Measurements from ENCODE around the gene FAM131A.

DNA sequence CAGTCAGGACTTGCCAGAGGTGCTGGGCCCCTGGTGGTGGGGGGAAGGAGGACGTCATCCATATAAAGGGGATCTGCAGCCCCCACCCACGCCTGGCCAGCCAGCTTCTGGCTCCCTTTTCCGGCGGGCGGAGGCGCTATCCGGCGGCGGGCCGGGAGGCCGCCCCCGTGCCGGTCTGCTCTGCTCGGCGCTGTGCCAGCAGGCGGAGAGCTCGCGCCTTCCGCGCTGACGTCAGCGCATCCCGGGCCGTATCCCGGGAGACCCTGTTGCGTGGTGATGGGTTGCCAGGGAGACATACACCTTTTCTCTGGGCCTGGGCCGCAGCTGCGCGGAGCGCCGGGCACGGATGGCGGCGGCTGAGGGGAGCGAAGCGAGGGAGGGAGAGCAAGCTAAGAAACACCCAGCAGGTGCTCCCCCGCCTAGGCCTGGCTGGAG, 1.1 kb downstream of the FAM131A start:
- TF ChIP-seq, protein P1, sequence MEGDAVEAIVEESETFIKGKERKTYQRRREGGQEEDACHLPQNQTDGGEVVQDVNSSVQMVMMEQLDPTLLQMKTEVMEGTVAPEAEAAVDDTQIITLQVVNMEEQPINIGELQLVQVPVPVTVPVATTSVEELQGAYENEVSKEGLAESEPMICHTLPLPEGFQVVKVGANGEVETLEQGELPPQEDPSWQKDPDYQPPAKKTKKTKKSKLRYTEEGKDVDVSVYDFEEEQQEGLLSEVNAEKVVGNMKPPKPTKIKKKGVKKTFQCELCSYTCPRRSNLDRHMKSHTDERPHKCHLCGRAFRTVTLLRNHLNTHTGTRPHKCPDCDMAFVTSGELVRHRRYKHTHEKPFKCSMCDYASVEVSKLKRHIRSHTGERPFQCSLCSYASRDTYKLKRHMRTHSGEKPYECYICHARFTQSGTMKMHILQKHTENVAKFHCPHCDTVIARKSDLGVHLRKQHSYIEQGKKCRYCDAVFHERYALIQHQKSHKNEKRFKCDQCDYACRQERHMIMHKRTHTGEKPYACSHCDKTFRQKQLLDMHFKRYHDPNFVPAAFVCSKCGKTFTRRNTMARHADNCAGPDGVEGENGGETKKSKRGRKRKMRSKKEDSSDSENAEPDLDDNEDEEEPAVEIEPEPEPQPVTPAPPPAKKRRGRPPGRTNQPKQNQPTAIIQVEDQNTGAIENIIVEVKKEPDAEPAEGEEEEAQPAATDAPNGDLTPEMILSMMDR (conservative IDR thresholded peaks at IDR 0.05 in 1 of 2, IDR thresholded peaks at IDR 0.05 in 1 of 2; ENCODE audit: extremely low read depth in 1 of 2, insufficient read depth in 1 of 2, low read depth in 1 of 2, low read length in 2 of 2): no peak
- TF ChIP-seq EZH2 (IDR thresholded peaks at IDR 0.05; ENCODE audit: borderline replicate concordance, low read length): no peak

All from mammary epithelial cell (primary cell).